Psoas muscle (tissue), 8 donors: ENCODE measurements around the gene SLFNL1. TPM values are rescaled to one million over a fixed set of nuclear protein-coding genes. Genes with fewer than 3 reads are reported as not detected.

ENCODE experiments used
- ATAC-seq, 4 donors: fragments of 200-7000 bp; cut with Tn5 transposase; one replicate each; pipeline ENCODE4 v1.9.1; 2020; ENCODE audit warnings: moderate library complexity in 3 of 4, mild to moderate bottlenecking in 2 of 4
- DNase-seq, 2 donors: peaks; one replicate each; pipeline ENCODE4 v3.0.0-alpha.2; 2020
- H3K27ac ChIP-seq: fragments of 200-600 bp; one replicate; pipeline ENCODE4 v1.8.0; 2022
- H3K27me3 ChIP-seq, 3 donors: fragments of 200-600 bp in 1 of 3; one replicate each; pipeline versions ENCODE4 v1.6.1 to v1.8.0; 2013 to 2022; ENCODE audit warnings: low read length in 2 of 3, mild to moderate bottlenecking in 2 of 3, moderate library complexity in 1 of 3; ENCODE audit not compliant: insufficient read depth in 3 of 3
- H3K36me3 ChIP-seq, 2 donors: fragments of 200-600 bp in 1 of 2; one replicate each; pipeline versions ENCODE4 v1.6.1 to v1.8.0; 2013 to 2022; ENCODE audit warnings: low read depth in 1 of 2, mild to moderate bottlenecking in 1 of 2, moderate library complexity in 1 of 2; ENCODE audit not compliant: insufficient read depth in 1 of 2
- H3K4me1 ChIP-seq: fragments of 200-600 bp; one replicate; pipeline ENCODE4 v1.8.0; 2022
- H3K4me3 ChIP-seq: fragments of 200-600 bp; one replicate; pipeline ENCODE4 v1.8.0; 2022; ENCODE audit warnings: mild to moderate bottlenecking
- H3K9me3 ChIP-seq: fragments of 200-600 bp; one replicate; pipeline ENCODE4 v1.8.0; 2022
- CTCF ChIP-seq: fragments of 200-600 bp; IDR thresholded peaks from one replicate; pipeline ENCODE4 v1.8.0; 2022; ENCODE audit warnings: antibody characterized with exemption
- WGBS, 3 donors: extraction: QIAGEN DNeasy Blood & Tissue Kit; methylation state at CpG; one replicate each; pipeline versions ENCODE4 v1.1.6 to v1.1.7; 2013; 5-methylcytosine and 5-hydroxymethylcytosine counted together
- intact Hi-C, 2 donors: fragments of 100-400 bp; cut with DNase I; formaldehyde crosslinking; loops; one replicate each; pipeline versions ENCODE4 v1.11.0 to v1.14.2; 2022
- polyA plus RNA-seq, 3 donors: library from polyadenylated mRNA; stranded (reverse); fragments of 200-250 nt; gene quantifications; one replicate each; pipeline ENCODE4 v1.2.3, GENCODE V29; 2013
- total RNA-seq, 4 donors: library from RNA; stranded (reverse); fragmentation: NEBNext Ultra II Directional in 2 of 4; extraction: Animal tissue kit (Norgen Biotek cat#: 25700) in 2 of 4; gene quantifications; one replicate each; pipeline versions ENCODE4 v1.2.1 to v1.2.4, GENCODE V29; 2021 to 2023
- donor health status: healthy with polysubstance abuse.
- donor health status: DM: no; HTN: no; CAD: no; lungs with moderate emphysema.
- donor health status: Bipolar disorder and iron deficiency.
- donor health status: healthy.
- donor health status: DM: yes; HTN: yes; CAD: no.
- donor health status: DM: no; HTN: no; CAD: no.
- donor health status: DM: no; HTN: no; CAD: no.
- donor health status: DM: yes; HTN: yes; CAD: no.

Gene SLFNL1
- total and polyA plus RNA-seq, 7 donors, result 0.13 to 0.58 (median 0.17) TPM

GRCh38 chr1:40980068-40980452 lies 41.5 kb downstream of the SLFNL1 start:
- H3K27me3 ChIP-seq, result no peaks in the 10 kb centered on the region
- ATAC-seq (peak in 3 of 4 donors; percentile 10 to 18 (median 16)), DNase-seq (no peak)
- H3K4me3 ChIP-seq, result peak overlapping the region; percentile 87
- H3K4me1 ChIP-seq, result peaks cover 13% of the 10 kb centered on the region
- 0 to 2% (median 1%) methylated on average over 11 to 50 of the region's 50 CpGs for WGBS, 3 donors
- intact Hi-C loops, result no loop called here
- H3K27ac ChIP-seq, result peak overlapping the region; percentile 97
- no peak for TF ChIP-seq CTCF
- peaks cover 3 to 19% of the 10 kb centered on the region in 2 donors for H3K36me3 ChIP-seq
- H3K9me3 ChIP-seq, result no peaks in the 10 kb centered on the region

GRCh38 chr1:40979241-40980067 lies 42.1 kb downstream of the SLFNL1 start, which contains the start of gene CTPS1:
Gene CTPS1 (plus strand): TSS chr1:40979696. CDS start chr1:40983291, 3,595 bp downstream.
- Histone ChIP-seq H3K27ac (peak within 1 kb of the TSS; percentile 97), H3K4me1 (peaks cover 13% of the 10 kb centered on the region), H3K4me3 (peak within 1 kb of the TSS; percentile 87), H3K27me3 (no peaks in the 10 kb centered on the region), H3K36me3 (peaks cover 3 to 13% of the 10 kb centered on the region in 2 donors), H3K9me3 (no peaks in the 10 kb centered on the region)
- ATAC-seq (peak; percentile 96 to 97 (median 96)), DNase-seq (peak; percentile 97 to 99)
- TF ChIP-seq CTCF, result no peak
- 0 to 1% (median 1%) methylated on average over 64 to 96 of the region's 96 CpGs for WGBS, 3 donors
- intact Hi-C loops, result no loop called here

GRCh38 chr1:40978886-40979240 lies 42.7 kb downstream of the SLFNL1 start:
- peaks cover 3 to 8% of the 10 kb centered on the region in 2 donors for H3K36me3 ChIP-seq
- 34 to 42% (median 35%) methylated on average over 17 of the region's 17 CpGs for WGBS, 3 donors
- ATAC-seq (no peak), DNase-seq (no peak)
- H3K27me3 ChIP-seq, result no peaks in the 10 kb centered on the region
- peaks cover 13% of the 10 kb centered on the region for H3K4me1 ChIP-seq
- no peak for TF ChIP-seq CTCF
- no peaks in the 10 kb centered on the region for H3K9me3 ChIP-seq
- peak overlapping the region; percentile 97 for H3K27ac ChIP-seq
- H3K4me3 ChIP-seq, result peak overlapping the region; percentile 87
- intact Hi-C loops, result no loop called here

GRCh38 chr1:40977716-40978115 lies 43.8 kb downstream of the SLFNL1 start:
- Histone ChIP-seq H3K4me3 (no peak overlapping the region), H3K27me3 (no peaks in the 10 kb centered on the region), H3K27ac (no peak overlapping the region), H3K9me3 (no peaks in the 10 kb centered on the region), H3K36me3 (no peaks in the 10 kb centered on the region), H3K4me1 (peaks cover 13% of the 10 kb centered on the region)
- ATAC-seq, result no peak
- TF ChIP-seq CTCF, result no peak
- no peak for DNase-seq
- intact Hi-C loops, result no loop called here
- WGBS, 3 donors, result 91 to 98% (median 94%) methylated on average over 1 of the region's 1 CpG
